ENCODE data around the gene PLCB4.

Gene PLCB4

DNA sequence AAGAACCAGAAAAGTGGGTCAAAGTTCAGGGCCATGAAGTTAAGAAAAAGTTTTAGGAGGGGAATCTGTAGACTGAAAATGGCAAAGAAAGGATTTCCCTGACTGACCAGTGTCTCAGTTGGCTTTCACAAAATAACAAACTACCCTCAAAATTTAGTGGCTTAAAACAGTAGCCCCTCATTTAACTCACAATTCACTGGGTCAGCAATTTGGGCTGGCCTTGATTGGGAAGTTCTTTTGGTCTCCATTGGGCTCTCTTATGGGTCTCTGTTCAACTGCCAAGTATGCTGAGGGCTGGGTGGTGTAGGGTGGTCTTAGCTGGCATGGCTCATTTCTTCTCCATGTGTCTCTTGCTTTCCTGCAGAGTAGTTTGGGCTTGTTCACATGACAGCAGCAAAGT, 161.5 kb downstream of the PLCB4 start:
- DNase-seq: no peak

DNA sequence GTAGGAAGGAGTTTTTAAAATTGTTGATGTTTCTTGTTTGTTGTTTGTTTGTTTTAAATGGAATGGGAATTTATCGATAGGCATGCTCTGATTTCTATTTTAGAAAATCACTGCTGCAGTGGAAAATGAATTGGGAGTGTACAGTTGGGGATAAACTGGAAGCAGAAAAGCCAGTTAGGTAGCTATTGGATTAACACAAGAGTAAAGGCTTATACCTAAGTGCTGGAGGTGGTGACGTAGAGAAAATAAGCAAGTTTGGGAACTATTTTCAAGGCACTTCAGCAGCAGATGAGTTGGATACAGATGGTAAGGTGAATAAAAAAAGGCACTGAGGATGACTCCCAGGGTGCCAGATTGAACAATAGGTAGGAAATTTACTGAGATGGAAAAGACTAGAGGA, 164.9 kb downstream of the PLCB4 start:
- no peak for DNase-seq

DNA sequence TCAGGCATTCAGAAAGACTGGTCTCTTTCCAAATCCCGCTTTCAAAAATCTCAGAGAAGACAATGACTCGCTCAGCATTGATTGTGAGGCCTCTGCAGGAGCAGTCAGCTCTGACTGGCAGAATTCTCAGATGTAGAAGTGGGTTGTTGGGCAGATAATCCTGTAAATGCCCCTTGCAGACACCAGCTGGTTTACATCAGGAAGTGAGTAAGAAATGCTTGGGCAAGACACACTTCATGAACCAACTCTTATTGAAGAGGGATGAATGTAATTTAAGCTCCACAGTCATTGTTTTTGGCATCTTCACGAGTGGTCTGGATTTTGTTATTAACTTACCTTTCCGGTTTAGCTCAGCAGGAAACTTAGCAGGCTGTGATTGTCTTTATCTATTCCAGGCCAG, 166.6 kb downstream of the PLCB4 start:
- DNase-seq: no peak

DNA sequence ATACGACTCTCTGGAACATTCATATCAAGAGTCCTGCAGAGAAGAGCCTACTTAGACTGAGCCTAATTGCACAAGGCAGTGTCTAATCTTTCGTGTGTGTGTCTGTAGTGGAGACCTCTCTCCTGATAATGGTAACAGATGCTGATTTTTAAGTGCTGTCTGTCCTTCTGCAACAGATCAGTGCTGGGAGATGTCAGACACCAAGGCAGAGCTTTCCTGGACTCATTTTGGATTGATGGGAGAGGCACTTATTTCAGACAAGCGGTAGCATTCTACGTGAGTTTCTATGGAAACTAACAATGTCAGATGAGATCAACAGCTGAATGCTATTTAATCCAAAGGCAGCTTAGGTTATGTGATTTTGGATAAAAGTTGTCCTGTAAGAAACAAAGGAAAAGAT, 167.6 kb downstream of the PLCB4 start:
- DNase-seq: no peak

DNA sequence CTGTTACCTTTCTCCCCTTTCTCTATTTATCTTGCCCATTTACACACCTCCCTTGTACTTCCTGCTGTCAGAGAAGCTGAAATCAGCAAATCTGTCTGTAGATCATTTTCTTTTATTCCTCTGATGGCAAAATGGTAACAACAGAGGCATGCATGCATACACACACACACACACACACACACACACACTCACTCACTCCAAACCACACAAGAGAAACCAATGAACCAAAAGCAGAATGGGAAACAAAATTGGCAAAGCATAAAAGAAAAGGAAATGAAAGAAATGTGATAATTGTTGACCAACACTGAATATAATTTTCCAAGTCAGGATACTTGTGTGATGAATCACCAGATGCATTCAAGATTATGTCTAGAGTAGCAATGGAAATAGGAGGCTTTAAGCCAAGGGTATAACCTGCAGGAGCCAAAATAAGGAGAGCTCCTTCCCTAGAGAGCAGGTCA, 172.4 kb downstream of the PLCB4 start:
- no peak for DNase-seq

DNA sequence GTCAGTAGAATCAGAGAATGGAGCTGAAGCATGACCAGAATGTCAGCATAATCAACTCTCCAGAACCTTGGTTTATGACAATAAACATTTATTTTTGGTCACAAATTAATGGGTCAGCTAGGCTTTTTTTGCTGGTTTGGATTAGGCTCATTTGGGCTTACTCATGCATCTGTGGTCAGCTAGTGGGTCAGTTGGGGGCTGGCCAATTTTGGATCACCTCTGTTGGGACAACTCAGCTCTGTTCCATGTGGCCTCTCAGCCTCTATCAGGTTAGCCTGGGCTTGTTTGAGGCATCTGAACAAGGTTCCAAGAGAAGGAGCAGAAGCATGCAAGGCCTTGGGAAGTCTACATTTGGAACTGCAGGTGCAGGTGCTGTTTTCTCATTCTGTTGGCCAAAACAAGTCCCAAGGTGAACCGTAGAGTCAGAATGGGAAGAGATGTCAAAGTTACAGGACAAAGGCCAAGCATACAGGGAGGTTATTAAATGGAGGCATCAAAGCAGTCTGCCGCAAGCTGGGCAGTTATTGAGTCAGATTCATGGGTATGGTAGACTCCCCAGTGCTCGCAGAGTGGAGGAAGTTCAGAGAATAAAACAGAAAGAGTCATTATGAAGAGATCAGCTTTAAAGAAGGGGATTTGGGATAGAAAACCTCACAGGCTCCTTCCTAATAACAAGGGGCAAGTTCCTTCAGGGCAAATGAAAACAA, 173.0 kb downstream of the PLCB4 start:
- no peak for DNase-seq

DNA sequence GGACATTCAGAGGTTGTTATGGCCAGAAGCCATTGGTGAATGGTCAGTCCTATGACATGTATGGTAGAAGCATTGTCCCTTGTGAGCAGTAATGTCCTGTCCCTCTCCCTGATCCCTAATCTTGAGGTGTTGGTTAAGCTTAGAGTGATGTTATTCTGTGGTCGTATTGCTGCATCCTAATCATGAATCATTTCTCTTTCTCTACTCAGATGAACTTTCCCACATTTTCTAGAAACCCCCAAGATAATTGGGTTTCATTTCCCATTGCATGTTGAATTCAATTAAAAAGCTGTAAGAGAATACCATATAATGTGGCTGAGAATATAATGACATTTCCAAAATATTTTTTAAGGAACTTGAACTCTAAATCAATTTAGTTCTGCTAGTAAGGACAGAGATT, 175.1 kb downstream of the PLCB4 start:
- no peak for DNase-seq

DNA sequence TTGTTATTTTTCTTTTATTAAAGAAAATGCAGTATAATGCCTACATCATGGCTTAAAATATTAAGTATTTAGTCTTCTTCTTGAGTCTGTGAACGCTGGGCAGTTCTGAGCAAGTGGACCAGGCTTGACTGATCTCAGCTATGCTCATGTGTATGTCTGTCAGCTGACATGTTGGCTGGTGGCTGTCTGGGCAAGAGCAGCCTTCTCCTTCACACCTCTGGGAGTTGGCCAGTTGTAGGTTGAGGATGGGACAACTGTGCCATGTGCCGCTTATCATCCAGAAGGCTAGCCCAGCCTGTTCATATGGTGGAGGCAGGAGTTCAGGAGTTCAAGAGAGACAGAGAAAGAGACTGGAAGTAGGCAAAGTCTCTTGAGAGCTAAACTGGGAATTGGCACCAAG, 175.9 kb downstream of the PLCB4 start:
- DNase-seq: no peak

DNA sequence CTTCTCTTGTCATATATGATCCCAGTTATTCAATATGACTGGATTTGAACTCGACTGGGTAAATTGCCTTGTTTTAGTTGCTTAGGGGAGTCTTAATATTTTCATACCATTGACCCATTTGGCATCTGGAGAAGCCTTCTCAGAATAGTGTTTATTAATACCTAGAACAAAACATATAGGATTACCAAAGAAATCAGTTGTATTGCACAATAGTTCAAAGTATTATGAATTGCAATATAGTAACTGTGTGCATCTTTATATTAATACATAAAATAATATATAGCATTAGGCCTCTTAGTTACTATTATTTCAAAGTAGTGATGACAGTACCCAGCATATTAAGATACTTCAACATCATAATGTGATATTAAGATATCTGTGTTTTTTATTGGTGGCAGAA, 177.8 kb downstream of the PLCB4 start:
- DNase-seq: no peak

DNA sequence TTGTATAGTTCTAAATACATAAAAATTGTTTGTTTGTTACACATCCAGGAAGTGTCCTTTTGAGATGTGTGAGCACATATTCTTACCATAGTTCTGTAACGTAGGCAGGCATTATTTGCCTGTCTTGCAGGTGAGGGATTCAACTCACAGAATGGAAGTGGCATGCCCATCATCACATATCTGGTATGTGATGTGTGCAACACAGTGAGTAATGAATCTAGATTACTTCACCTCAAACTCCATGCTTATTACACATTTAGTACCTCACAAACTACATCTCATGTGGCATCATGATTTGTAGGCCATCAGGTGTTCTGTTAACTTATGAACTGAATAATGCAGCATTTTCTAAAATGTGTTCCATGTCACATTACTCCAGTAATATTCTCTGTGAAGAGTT, 181.6 kb downstream of the PLCB4 start:
- no peak for DNase-seq

DNA sequence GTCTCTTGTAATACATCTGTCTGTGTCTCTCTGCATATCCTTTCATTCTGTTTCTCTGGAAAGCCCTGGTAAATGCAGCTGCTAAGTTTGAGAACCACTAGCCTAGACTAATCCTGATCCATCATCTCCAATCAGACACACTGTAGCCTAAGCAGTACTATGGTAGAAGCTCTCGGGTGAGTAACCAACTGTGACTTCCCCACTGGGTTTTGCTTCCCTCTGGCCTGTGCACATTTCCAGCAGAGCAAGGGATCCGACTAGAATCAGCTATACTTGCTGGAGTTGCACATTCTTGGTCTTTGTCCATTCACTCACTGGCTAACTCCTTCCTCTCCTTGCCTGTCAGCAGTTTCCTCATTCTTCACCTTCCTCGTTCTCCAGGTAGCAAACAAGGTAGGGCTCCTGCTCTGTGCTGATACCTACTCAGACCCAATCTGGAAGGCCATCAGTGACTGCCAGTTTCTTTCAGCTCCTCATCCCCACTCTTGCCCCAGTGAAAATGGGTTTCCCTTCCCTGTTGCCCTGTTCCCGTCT, 184.2 kb downstream of the PLCB4 start:
- no peak for DNase-seq

DNA sequence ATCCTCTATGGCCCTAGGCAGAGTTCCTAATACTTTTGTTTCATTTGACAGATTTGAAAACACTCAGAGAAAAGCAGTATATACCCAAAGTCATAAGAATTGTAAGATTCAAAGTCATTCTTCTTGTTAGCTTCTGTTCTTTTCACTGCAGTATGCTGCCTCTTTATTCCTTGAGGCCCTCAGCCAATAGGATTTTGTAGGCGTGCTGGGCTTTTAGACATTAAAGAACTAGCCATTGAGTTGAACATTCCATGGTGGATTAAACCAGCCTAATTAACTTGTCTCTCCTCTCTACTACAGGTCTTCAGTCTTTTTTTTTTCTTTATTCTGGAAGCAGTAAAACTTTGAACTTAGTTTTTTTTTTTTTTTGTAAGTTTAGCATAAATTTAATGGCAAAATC, 186.3 kb downstream of the PLCB4 start:
- no peak for DNase-seq

DNA sequence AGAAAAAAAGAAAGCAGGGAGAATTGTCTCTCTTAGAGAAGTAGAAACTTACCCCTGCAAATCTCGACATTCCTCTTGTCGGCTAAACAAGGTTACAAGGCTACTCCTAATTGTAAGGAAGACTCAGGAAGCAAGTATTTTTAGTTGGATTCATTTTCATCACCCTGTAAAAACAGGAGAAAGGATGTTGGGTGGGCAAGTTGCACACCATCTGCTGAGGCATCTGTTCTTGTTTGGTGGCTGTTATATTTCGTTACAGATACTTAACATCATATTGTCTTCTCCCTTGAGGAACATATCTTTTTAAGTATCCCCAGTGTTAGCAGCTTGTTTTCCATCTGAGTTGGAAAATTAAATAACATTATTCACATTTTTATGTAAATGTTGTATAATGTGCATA, 187.5 kb downstream of the PLCB4 start:
- no peak for DNase-seq

DNA sequence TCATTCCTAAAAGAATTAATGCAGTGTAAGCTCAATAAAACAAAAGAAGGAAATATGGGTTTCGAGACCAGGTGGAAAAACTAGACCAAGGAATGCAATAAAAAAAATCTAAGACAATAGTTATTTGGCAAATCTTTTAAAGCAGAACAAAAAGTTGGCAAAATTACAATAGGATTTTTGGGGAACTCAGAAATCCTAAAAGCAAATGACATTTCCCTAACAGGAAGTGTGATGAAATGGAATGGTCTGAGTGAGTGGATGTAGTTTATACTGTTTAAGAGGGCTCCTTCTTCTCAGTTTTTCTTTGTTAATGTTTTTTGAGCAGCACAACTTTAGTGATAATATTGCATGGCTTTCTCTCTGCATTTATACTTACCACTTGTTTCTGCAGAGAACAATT, 190.0 kb downstream of the PLCB4 start:
- DNase-seq: no peak

DNA sequence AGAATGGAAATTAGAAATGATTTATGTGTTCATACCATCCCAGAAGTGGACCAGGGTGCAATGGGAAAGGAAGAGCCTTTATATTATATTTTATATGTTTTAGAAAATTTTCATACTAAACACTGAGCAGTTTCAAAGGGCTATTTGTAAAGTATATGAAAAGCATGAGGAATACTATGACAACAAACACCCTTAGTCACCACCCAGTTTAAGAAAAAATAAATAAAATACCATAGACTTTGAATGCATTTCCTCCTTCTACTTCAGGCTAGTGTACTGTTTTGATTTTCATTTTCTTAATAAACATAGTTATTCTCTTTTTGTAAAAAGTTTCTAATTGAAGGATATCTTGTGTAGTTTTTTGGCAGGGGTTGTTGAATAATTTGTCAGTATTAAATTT, 191.1 kb downstream of the PLCB4 start:
- DNase-seq: no peak

DNA sequence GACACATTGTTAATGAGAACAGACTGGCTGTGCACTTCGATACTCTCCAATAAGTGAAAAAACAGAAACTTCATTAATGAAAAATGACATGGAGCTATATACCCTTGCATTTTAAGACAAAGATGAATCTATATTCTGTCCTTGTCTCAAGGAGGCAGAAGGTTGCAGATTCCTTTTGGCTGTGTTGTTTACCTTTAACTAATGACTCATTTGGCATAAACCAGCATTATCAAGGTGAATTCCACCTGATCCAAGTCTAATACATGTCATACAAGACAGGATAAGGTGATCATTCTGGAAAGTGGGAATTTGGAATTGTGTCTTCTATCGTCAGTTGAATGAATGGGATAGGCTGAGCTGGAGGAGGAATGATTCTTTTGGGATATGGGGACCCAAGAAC, 192.9 kb downstream of the PLCB4 start:
- no peak for DNase-seq

DNA sequence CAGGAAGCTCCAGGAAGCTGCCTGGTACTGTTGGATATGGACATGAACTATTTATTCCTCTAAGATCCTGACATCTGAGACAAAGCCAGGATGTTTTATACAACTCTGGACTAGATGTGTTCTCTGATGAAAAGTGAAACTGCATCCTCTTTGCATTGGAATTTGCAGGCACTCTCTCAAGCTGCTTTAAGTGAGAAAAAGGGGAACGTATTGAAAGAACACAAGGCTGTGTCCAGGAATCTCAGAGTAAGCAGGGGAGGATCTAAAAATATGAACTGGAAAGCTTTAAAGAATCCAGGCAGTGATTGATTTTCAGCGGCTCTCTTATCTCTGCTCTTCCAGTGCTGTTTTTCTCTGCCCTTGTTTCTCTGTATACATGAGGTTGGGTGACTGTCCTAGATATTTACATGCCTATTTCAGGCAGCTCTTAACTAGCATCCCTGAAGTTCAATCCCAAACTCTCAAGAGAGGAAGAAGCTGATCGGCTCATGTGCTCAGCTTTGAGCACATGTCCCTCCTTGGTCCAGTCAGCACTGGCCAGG, 193.8 kb downstream of the PLCB4 start:
- no peak for DNase-seq

DNA sequence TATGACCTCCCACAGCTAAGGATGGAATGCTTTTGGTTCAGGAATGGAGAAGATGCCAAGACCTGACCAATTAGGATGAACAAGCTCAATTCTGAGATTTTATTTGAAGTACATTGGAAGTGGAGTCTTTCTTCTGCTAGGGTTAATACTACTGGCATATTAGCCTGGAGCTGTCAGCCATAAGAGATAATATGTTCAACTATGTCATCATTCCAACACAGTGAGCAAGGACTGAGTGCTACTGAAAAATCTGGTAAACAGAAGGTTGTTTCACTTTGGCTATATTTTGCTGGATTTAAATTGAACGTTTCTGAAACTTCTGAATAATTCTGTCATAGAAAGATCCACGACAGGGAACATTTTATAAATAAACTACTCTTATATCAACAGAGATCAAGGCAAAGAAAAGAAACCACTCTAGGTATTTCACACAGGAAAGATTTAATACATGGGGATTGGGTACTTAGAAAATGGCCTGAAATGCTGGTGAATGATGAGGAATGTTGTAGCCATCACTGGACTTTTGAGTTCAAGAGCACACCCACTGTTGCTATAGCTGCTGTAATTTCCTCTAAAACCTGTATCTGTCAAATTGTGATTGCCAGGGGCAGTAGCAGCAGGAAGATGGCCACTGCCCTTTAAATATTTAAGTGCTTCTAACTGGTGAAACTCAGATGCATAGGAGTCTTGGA, 200.5 kb downstream of the PLCB4 start:
- DNase-seq: no peak

DNA sequence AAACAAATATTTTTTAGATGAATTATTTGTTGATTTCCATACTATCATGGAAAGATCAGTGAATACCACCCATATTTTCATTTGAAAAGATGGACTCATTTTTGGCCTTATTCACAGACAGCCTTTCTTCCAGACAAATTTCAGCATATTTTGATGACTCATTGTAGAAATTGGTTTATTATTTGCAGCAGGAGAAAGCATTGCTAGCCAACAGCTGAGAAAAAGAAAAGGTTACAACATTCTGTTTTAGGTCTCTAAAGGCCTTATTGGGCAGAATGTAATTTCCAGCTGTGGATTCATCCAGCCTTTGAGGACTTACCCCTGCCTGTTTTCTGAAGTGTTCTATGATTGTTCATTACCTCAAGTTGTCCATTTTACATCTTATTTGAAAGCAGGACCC, 201.9 kb downstream of the PLCB4 start:
- DNase-seq: no peak

DNA sequence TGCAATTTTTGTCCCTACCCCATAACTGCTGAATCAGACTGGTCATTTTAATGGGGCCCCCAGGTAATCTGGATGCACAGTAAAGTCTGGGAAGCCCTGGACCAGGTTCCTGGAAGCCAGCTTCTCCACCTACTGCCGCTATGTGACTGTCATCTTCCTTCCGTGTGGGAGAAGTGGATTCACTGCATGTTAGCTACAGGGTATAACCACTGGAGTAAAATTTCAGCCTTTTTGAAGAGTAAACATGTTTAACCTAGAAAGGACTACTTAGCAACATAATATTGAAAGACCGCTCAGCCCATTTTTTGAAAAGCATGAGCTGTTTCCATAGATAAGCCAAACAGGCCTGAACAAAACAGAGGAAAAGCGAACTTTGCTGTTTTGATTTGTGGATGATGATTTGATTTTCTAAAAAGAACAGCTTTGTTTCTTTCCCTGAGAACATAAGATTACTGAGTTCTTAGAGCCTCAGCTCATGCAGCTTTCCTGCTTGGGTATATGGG, 208.1 kb downstream of the PLCB4 start:
- DNase-seq: no peak

DNA sequence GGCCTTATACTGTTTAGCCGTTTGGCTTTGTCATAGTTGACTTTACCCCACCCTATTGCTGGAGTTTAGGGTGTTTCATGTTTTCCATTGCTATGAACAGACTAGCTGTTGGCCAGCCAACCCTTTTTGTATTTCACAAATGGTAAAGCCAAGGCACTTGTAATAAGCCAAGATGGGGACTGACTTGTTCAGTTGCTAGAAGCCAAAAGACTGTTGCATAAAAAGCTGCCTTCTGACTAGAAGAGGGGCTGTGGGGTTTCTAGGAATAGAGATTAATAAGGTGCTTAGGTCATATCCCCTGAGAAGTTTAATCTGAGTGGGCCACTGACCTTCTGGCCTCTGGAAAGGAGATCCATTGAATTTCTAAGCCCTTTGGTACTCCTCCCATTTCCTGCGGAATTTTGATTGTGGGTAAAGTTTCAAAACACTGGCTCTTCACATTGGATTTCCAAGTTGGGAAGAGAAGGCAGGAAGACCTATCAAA, 211.1 kb downstream of the PLCB4 start:
- no peak for DNase-seq

DNA sequence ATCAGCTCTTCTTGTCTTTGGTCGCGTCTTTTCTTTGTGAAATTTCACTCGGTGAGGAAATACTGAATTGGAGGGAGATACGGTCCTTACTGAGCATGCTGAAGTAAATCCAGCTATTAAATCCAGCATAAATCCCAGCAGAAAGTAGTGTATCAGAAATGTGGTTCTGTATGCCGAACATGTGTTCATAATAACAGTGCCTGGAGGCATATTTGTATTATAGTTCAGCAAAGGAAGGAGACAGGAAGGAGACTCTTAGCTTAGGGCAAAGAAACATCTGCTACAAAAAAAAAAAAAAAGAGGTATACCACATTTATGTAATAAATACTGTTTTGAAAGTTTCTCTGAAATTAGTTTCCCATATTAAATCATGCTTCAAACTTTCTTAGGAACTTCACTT, 211.8 kb downstream of the PLCB4 start:
- no peak for DNase-seq

DNA sequence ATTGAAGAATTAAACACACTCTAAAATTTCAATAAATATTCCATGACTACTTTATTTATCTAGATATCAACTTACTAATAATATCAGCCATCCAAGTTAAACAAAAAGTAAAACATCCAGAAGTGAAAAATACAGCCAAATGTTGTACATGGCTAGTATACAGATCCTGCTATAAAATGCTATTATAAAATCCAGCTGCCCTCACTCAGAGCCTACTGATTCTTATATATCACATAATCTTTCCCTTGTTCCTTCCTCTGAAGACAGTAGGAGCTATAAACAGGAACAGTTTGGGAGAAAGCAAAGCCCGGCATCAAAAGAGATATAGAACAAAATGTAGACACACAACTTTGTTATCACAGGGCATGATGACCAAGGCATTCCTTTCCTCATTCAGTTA, 212.9 kb downstream of the PLCB4 start:
- DNase-seq: no peak

DNA sequence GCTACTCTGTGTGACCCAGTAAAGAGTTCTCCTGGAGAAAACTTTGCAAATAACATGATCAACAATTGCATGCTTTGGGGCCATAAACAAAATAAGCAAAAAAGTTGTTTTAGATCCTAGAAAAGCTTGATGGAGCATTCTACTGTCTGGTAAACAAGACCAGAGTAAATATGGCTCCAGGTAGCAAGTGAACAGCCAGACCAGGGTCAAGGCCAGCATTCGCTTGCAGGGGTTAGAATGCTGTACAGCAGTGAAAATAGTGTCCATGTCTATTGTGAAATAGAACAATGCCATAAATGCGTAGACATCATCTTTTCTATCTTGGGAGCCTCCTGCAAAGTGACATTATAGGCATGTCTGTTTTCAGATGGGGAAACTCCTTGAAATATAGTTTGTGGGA, 216.7 kb downstream of the PLCB4 start:
- DNase-seq: no peak

All from GF-D8 (cell line).